Measurements from ENCODE around the gene HEATR5A. TPM values are rescaled to one million over a fixed set of nuclear protein-coding genes. Genes with fewer than 3 reads are reported as not detected.

The HEATR5A gene
- polyA plus RNA-seq, 1 of the 3 experiments (the other 2 are of a cell fraction): 7.1 TPM

- H3K27me3 ChIP-seq (ENCODE audit: insufficient read depth): no peaks in the 10 kb centered on the region
- H3K4me2 ChIP-seq: no peak overlapping the region
- TF ChIP-seq MEF2A (IDR thresholded peaks at IDR 0.05; ENCODE audit: borderline replicate concordance, low read depth) (no peak), TCF12 (IDR thresholded peaks at IDR 0.05) (no peak), TAF1 (IDR thresholded peaks at IDR 0.05; ENCODE audit: borderline replicate concordance, low read depth, low read length) (no peak), JUND (IDR thresholded peaks at IDR 0.05) (no peak), EZH2phosphoT487 (IDR thresholded peaks at IDR 0.05; ENCODE audit: borderline replicate concordance, low read depth) (no peak), SIN3A (IDR thresholded peaks at IDR 0.05; ENCODE audit: borderline replicate concordance, low read depth, low read length) (no peak), RXRA (IDR thresholded peaks at IDR 0.05; ENCODE audit: borderline replicate concordance, low read depth) (no peak), FOXM1 (IDR thresholded peaks at IDR 0.05; ENCODE audit: low read depth) (no peak), USF1 (IDR thresholded peaks at IDR 0.05; ENCODE audit: borderline replicate concordance, low read depth) (no peak), NFIC (IDR thresholded peaks at IDR 0.05; ENCODE audit: borderline replicate concordance) (no peak), MXI1 (IDR thresholded peaks at IDR 0.05; ENCODE audit: low read depth, low read length) (no peak), TEAD4 (IDR thresholded peaks at IDR 0.05; ENCODE audit: borderline replicate concordance, insufficient read depth) (no peak), RAD21 (IDR thresholded peaks at IDR 0.05; ENCODE audit: low read length) (no peak), ZBTB33 (IDR thresholded peaks at IDR 0.05; ENCODE audit: borderline replicate concordance, low read depth) (no peak), FOSL2 (IDR thresholded peaks at IDR 0.05; ENCODE audit: borderline replicate concordance, low read depth) (no peak), GATA2 (CRISPR knock-in tag; IDR thresholded peaks at IDR 0.05) (no peak), USF2 (IDR thresholded peaks at IDR 0.05; ENCODE audit: borderline replicate concordance, low read depth, low read length) (no peak), YY1 (IDR thresholded peaks at IDR 0.05; ENCODE audit: low read depth) (no peak), PBX3 (IDR thresholded peaks at IDR 0.05) (no peak), EP300 (IDR thresholded peaks at IDR 0.05; ENCODE audit: borderline replicate concordance in 1 of 2, low read depth in 1 of 2, low read length in 1 of 2) (no peak)
- no peak overlapping the region for H3K9ac ChIP-seq
- no peaks in the 10 kb centered on the region for H3K9me3 ChIP-seq
- H3F3A ChIP-seq (replicated peaks; ENCODE audit: insufficient read depth): peaks cover 19% of the 10 kb centered on the region
- no peaks in the 10 kb centered on the region for H3K9me2 ChIP-seq
- no peak overlapping the region for H3K27ac ChIP-seq (ENCODE audit: low read depth in 2 of 2, low read length in 1 of 2)
- no peak overlapping the region for H3K4me3 ChIP-seq (ENCODE audit: low read depth in 2 of 2, low read length in 1 of 2)
- no peaks in the 10 kb centered on the region for H4K20me1 ChIP-seq (ENCODE audit: insufficient read depth)
- POLR2A ChIA-PET: interaction anchor here (0.6 kb wide), 1 partner anchor 141 kb away, joined by 4 read pairs; no protein-coding TSS in a partner anchor
- no peaks in the 10 kb centered on the region for H3K36me3 ChIP-seq (replicated peaks in 1 of 2; ENCODE audit: control insufficient read depth in 1 of 2, insufficient read depth in 2 of 2, low read length in 1 of 2)
- H2AFZ ChIP-seq (ENCODE audit: low read depth): no peak overlapping the region
- H3K79me2 ChIP-seq (ENCODE audit: insufficient read depth): no peaks in the 10 kb centered on the region
- CTCF ChIA-PET: no interaction called here
- peaks cover 0 to 22% of the 10 kb centered on the region in 2 experiments; a peak in 2 of 4 replicates for H3K4me1 ChIP-seq (ENCODE audit: control insufficient read depth in 1 of 2, insufficient read depth in 2 of 2, low read depth in 1 of 2, low read length in 1 of 2)
- DNase-seq: no peak
- WGBS (ENCODE audit: low lambda C conversion rate): 86% methylated on average over 13 of the region's 13 CpGs
These were observed 153.7 kb downstream of the HEATR5A start for GRCh38 chr14:31266437-31267331.
